Measurements from ENCODE around the gene COL5A2.
A peak's percentile ranks its signal among the peaks of the same experiment; 100 is the strongest.

COL5A2 gene

DNA sequence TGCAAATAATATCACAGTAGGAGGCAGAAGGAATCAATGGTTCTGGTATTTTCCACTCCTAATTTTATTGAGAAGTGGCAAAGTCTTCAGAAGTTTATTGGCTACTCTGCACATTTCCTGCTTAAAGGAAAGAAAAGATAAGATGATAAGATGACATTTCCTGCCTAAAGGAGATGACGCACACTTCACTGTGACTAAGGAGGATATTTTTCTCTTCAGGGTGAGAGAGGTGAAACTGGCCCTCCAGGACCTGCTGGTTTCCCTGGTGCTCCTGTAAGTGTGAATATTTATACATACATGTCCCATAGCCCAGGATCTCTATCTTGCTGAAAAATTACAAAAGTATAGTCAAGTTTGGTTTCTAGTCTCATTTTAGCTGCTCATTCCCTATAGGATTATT is 177.5 kb downstream of the COL5A2 start:
- peak; percentile 75 for DNase-seq (ENCODE audit: low read depth)
- TF ChIP-seq, protein P1, sequence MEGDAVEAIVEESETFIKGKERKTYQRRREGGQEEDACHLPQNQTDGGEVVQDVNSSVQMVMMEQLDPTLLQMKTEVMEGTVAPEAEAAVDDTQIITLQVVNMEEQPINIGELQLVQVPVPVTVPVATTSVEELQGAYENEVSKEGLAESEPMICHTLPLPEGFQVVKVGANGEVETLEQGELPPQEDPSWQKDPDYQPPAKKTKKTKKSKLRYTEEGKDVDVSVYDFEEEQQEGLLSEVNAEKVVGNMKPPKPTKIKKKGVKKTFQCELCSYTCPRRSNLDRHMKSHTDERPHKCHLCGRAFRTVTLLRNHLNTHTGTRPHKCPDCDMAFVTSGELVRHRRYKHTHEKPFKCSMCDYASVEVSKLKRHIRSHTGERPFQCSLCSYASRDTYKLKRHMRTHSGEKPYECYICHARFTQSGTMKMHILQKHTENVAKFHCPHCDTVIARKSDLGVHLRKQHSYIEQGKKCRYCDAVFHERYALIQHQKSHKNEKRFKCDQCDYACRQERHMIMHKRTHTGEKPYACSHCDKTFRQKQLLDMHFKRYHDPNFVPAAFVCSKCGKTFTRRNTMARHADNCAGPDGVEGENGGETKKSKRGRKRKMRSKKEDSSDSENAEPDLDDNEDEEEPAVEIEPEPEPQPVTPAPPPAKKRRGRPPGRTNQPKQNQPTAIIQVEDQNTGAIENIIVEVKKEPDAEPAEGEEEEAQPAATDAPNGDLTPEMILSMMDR (IDR thresholded peaks at IDR 0.05; ENCODE audit: insufficient read depth, low read depth, low read length, missing control alignments) = no peak
- no peak overlapping the region for H3K4me3 ChIP-seq (ENCODE audit: low read length)

DNA sequence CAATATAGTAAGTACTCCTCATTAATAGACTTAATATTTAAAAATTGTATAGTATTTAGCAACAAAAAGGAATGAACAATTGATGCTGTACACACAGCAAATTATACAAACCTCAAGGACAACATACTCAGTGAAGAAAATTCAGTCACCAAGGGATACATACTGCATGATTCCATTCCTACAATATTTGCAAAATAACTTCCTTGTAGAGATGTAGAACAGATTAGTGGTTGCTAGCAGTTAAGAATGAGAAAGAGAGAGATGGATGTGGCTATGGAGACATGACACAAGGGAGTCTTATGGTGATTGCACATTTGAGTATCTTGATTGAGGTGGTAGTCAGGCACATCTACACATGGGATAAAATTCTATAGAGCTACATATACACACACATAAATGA is 179.3 kb downstream of the COL5A2 start:
- TF ChIP-seq, protein P1 (IDR thresholded peaks at IDR 0.05; ENCODE audit: insufficient read depth, low read depth, low read length, missing control alignments) = no peak
- no peak for DNase-seq (ENCODE audit: low read depth)
- H3K4me3 ChIP-seq (ENCODE audit: low read length) = no peak overlapping the region

DNA sequence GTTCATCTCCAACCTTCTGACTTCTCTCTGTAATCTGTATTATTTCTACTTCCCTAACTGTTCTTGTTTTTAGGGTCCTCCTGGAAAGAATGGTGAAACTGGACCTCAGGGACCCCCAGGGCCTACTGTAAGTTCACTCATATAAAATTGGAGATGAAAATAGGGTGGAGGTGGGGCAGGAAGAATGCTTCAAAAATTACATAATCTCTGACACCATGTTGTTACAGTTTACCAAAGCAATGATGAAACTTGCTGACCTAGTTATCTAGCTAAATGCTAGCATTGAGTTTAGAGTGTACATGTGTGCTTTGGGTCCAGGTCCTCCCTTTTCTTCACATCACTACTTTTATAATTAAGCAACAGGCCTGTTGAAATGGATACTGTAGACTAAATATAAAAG is 182.3 kb downstream of the COL5A2 start:
- TF ChIP-seq, protein P1 (IDR thresholded peaks at IDR 0.05; ENCODE audit: insufficient read depth, low read depth, low read length, missing control alignments) = no peak
- DNase-seq (ENCODE audit: low read depth) = no peak
- H3K4me3 ChIP-seq (ENCODE audit: low read length) = no peak overlapping the region

DNA sequence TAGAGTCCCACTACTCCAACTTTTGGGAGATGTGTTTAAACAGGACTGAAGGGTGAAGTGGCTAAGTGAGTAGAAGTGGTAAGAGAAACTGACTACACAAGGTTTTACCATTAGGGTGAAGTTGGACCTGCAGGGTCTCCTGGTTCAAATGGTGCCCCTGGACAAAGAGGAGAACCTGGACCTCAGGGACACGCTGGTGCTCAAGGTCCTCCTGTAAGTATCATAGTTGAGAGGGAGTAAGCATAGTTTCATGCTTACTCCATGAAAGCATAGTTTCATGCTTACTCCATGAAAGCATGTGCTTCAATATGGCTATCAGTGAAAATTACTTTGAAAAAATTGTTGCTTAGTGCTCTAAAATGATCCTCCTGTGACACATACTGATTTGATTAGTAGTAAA is 186.3 kb downstream of the COL5A2 start:
- TF ChIP-seq, protein P1 (IDR thresholded peaks at IDR 0.05; ENCODE audit: insufficient read depth, low read depth, low read length, missing control alignments) = no peak
- H3K4me3 ChIP-seq (ENCODE audit: low read length) = no peak overlapping the region
- no peak for DNase-seq (ENCODE audit: low read depth)

DNA sequence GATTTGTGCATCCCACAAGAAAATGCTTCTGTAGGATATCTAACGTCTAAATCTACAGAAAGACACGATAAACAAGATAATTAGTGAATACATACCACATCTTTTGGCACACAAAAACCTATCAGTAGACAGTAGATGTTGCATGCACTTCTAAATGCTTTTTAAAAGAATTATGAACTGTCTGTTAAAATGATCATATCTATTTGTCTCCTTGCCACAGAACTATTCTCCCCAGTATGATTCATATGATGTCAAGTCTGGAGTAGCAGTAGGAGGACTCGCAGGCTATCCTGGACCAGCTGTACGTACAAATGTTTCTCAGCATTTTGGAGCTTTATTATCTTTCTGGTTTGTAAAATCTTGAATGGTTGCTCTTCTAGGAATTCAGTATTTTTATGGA is 192.7 kb downstream of the COL5A2 start:
- no peak for DNase-seq (ENCODE audit: low read depth)
- TF ChIP-seq, protein P1 (IDR thresholded peaks at IDR 0.05; ENCODE audit: insufficient read depth, low read depth, low read length, missing control alignments) = no peak
- H3K4me3 ChIP-seq (ENCODE audit: low read length) = no peak overlapping the region

DNA sequence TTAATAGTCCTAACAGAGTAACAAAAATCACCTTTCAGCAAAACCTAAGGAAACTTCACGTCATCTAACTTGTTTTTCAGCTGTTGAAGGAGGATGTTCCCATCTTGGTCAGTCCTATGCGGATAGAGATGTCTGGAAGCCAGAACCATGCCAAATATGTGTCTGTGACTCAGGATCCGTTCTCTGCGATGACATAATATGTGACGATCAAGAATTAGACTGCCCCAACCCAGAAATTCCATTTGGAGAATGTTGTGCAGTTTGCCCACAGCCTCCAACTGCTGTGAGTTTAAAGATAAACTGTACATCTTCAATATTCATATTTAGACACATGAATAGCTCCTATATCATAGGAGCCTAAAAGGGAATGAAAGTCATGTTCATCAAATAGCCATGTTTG is 194.9 kb downstream of the COL5A2 start:
- no peak overlapping the region for H3K4me3 ChIP-seq (ENCODE audit: low read length)
- no peak for DNase-seq (ENCODE audit: low read depth)
- TF ChIP-seq, protein P1 (IDR thresholded peaks at IDR 0.05; ENCODE audit: insufficient read depth, low read depth, low read length, missing control alignments) = no peak

DNA sequence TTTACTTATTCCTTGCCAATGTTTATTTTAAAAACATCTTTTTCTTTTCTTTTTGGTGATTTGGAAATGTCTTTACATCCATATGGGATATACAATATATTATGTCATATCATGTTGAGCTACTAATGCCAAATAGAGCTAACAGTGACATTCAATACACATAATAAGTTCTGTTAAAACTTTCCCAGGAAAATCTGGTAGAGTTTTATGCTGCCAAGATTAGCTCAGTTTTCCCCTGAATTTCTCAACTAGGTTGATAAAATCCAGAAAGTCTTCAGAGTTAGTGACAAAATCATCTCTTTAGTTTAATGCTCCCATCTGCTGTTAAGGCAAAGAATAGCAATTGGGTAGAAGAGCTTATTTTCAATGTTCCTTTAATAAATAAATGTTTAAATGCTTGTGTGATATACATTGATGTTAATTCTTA is 195.5 kb downstream of the COL5A2 start:
- H3K4me3 ChIP-seq (ENCODE audit: low read length) = no peak overlapping the region
- TF ChIP-seq, protein P1 (IDR thresholded peaks at IDR 0.05; ENCODE audit: insufficient read depth, low read depth, low read length, missing control alignments) = peak; percentile 35
- peak; percentile 20 for DNase-seq (ENCODE audit: low read depth)

Measured in epithelial cell of esophagus (primary cell).